Measurements from ENCODE around the gene NDUFAF3. TPM values are rescaled to one million over a fixed set of nuclear protein-coding genes. Genes with fewer than 3 reads are reported as not detected.

The NDUFAF3 gene
- total RNA-seq, 1 experiment from 2014 or later = 40.7 TPM

GRCh38 chr3:49053543-49053942, 31.6 kb downstream of the NDUFAF3 start:
- no peak overlapping the region for H4K91ac ChIP-seq (ENCODE audit: insufficient read length, low read depth, low read length)
- no peaks in the 10 kb centered on the region for H3K4me1 ChIP-seq (ENCODE audit: insufficient read depth, low read length)
- no peak overlapping the region for H4K8ac ChIP-seq (replicated peaks; ENCODE audit: insufficient read length, low read depth, low read length)
- H3K79me1 ChIP-seq (ENCODE audit: insufficient read depth, low read depth, low read length, poor library complexity, severe bottlenecking) = no peaks in the 10 kb centered on the region
- H3K27me3 ChIP-seq (ENCODE audit: insufficient read depth, low read length) = no peaks in the 10 kb centered on the region
- no peak overlapping the region for H3K27ac Mint-ChIP-seq
- H3K9me3 Mint-ChIP-seq = no peaks in the 10 kb centered on the region
- H3K9me3 ChIP-seq (ENCODE audit: control insufficient read depth, low read depth, low read length) = no peaks in the 10 kb centered on the region
- no peak overlapping the region for H2BK15ac ChIP-seq (ENCODE audit: low read depth, low read length)
- H3K56ac ChIP-seq (ENCODE audit: insufficient read length, low read depth, low read length) = no peak overlapping the region
- H4K5ac ChIP-seq (ENCODE audit: insufficient read length, low read depth, low read length) = no peak overlapping the region
- no peak overlapping the region for H3K9ac ChIP-seq (ENCODE audit: extremely low read depth, insufficient read length, low read length)
- peaks cover 43 to 75% (median 75%) of the 10 kb centered on the region in 3 experiments; a peak in 6 of 7 replicates for H3K36me3 Mint-ChIP-seq (ENCODE audit: insufficient read depth in 1 of 3, low read depth in 3 of 3)
- WGBS (ENCODE audit: extremely low coverage, insufficient read length, low lambda C conversion rate) = no CpG with 5 or more reads among the region's 1 CpG
- H3K14ac ChIP-seq (ENCODE audit: insufficient read depth, low read length) = no peak overlapping the region
- no peak overlapping the region for H3K18ac ChIP-seq (ENCODE audit: insufficient read length, low read depth, low read length)
- H3T11ph ChIP-seq (ENCODE audit: low read length) = no peak overlapping the region
- H2BK120ac ChIP-seq (ENCODE audit: low read depth, low read length, poor library complexity, severe bottlenecking) = no peak overlapping the region
- no peaks in the 10 kb centered on the region for H4K20me1 ChIP-seq (ENCODE audit: control insufficient read depth, insufficient read depth, insufficient read length)
- no peak overlapping the region for H3K4me3 Mint-ChIP-seq
- no peak for DNase-seq
- no peaks in the 10 kb centered on the region for H3K27me3 Mint-ChIP-seq (ENCODE audit: low read depth)
- no peak overlapping the region for H3K23ac ChIP-seq (ENCODE audit: insufficient read length, low read depth, low read length)
- H3K4ac ChIP-seq (ENCODE audit: low read depth, low read length) = no peak overlapping the region
- H3K4me2 ChIP-seq (ENCODE audit: insufficient read depth, insufficient read length, low read length) = no peak overlapping the region
- H2BK20ac ChIP-seq (ENCODE audit: low read depth, low read length, poor library complexity, severe bottlenecking) = no peak overlapping the region
- H2AFZ ChIP-seq (ENCODE audit: low read length) = no peak overlapping the region
- H3K27ac ChIP-seq (ENCODE audit: insufficient read length, low read depth, low read length) = no peak overlapping the region
- no peak overlapping the region for H2BK5ac ChIP-seq (ENCODE audit: insufficient read length, low read length)
- H3K4me1 Mint-ChIP-seq = no peaks in the 10 kb centered on the region
- H3K79me2 ChIP-seq (ENCODE audit: insufficient read depth, low read length) = peaks cover 3% of the 10 kb centered on the region; the same call in 1 of the 2 replicates
- H3K23me2 ChIP-seq (ENCODE audit: insufficient read length, low read depth, low read length, poor library complexity, severe bottlenecking) = no peaks in the 10 kb centered on the region
- no peak for TF ChIP-seq CTCF (conservative IDR thresholded peaks at IDR 0.05)
- no peak overlapping the region for H2BK12ac ChIP-seq (ENCODE audit: insufficient read length, low read depth, low read length)
- no peak overlapping the region for H2AK5ac ChIP-seq (ENCODE audit: insufficient read length, low read length)

Measured in H9 (cell line).